Measurements from ENCODE around the gene SEPTIN8.
A peak's percentile ranks its signal among the peaks of the same experiment; 100 is the strongest.

SEPTIN8 gene

DNA sequence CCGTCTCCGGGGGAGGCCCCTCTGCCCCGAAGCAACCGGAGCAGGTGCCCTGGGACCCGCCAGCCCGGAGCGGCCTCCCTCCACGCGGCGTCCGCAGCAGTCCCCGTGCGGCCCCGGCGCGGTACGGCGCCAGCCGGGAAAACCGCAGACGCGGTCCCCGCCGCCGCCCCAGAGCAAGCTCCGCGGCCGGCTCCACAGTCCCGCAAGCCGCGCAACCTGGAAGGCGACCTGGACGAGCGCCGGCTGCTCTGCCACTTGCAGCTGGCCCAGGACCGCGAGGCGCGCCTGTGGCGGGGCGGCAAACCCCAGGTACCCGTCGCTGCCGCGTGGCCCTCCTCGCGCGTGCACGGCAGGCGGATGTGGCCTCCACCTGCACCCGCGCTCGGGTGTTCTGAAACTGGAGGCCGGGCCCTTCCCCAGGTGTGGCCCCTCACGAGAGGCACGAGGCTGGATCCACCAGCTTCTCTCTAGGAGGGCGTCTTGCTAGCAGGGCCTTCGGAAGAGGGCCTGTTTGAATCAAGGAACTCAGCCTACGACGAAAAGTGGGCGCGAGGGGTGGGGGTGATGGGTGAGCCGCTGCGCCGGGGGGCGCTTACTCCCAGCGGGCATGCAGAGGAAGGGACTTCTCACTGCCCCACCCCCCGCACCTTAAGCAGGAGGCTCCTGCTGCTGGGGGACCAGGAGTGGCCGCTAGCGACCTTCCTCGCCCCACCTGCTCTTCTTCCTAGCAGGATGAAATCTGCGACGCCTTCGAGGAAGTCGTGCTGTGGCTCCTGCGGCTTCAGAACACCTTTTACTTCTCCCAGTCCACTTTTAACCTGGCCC lies 29.2 kb downstream of the SEPTIN8 start:
- no peak for DNase-seq

DNA sequence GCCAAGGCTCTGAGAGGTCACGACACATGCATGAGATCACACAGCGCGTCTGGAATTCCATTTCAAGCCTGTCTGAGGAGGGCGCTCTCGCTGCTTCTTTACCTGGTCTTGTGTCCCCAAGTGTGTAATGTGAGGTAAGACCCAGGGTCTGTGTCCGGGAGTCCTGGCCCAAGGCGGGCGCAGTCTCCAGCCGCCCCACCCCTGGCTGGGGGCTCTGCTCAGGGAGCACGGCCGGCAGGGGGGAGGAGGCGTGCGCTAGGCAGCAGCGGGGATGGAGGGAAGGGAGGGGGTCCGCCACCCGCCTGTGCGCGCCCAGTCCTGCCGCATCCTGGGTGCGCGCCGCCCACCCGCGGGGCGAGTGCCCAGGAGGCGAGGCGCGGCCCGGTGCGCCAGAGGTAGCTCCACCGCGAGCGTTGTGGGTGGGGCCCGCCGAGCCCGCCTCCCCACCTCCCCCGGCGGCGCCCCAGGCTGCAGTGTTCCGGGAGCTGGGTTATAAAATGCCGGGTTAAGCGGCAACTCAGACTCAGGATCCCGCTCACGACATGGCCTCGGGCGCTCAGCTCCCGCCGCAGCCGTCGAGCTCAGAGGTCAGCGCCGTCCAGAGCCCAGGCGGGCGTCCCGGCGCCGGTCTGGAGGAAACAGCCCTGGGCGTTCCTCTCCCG lies 30.0 kb downstream of the SEPTIN8 start, which contains the start of gene CCNI2:
TSS of gene CCNI2 (plus strand) at position 473 of the 662 bp plus-strand sequence. CDS start at position 543, 70 bp downstream.
- DNase-seq: no peak

DNA sequence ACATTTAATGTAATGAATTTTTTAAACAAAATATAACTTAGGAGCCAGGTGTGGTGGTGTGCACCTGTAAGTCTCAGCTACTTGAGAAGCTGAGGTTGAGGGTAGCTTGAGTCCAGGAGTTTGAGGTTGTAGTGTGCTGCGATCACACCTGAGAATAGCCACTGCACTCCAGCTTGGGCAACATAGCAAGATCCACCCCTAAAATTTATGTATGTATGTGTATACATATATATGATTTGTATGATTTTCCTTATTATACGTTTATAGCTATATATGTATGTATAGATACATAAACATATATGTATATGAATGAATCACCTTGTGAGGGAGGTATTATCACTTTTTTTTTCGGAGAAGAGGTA lies 30.5 kb downstream of the SEPTIN8 start:
- no peak for DNase-seq

DNA sequence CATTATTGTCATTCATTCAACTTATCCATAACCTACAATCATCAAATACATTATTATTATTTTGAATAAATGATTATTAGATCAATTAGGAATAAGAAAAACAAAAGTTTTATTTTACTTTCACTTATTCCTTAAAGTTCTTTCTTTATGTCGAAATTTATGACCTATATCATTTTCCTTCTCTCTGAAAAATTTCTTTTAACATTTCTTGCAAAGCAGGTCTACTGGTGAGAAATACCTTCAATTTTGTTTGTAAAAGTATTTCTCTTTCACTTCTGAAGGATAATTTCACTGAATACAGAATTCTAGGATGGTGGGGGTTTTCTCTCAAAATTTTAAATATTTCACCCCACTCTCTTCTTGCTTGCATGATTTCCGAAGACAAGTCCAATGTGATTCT lies 32.4 kb downstream of the SEPTIN8 start:
- DNase-seq: no peak

DNA sequence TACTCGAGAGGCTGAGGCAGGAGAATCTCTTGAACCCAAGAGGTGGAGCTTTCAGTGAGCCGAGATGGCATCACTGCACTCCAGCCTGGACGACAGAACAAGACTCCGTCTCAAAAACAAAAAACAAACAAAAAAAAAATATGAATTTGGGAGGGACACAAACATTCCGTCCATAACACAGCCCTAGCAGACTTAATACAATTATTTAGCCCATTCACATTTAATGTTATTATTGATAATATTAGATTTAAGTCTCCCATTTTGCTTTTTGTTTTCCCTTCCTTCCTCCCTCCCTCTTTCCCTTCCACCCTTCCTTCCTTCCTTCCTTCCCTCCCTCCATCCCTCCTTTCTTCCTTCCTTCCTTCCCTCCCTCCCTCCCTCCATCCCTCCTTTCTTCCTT lies 34.4 kb downstream of the SEPTIN8 start:
- no peak for DNase-seq

DNA sequence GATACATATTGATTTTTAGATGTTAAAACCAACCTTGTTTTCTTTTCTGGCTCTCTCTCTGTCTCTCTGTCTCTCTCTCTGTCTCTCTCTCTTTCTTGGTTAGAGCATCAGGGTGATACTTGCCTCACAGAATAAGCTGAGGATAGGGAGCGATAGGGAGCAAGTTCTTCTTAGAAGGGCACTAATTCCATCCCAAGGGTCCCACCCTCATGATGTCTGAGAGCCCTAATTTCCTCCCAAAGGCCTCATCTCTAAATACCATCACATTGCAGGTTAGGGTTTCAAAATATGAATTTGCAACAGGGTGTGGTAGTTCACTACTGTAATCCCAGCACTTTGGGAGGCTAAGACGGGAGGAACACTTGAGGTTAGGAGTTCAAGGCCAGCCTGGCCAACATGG lies 34.9 kb downstream of the SEPTIN8 start:
- DNase-seq: no peak

DNA sequence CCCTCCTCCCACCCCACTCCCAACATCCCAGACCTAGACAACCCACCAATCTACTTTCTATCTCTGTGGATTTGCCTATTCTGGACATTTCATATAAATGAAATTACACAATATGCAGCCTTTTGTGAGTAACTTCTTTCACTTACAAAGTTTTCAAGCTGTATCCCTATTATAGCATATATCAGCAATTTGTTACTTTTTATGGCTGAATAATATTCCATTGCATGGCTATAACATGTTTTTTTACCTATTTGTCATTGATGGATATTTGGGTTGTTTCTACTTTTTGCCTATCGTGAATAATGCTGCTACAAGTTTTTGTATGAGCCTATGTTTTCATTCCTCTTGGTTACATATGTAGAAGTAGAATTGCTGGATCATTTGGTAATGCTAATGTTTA lies 37.8 kb downstream of the SEPTIN8 start:
- DNase-seq: no peak

DNA sequence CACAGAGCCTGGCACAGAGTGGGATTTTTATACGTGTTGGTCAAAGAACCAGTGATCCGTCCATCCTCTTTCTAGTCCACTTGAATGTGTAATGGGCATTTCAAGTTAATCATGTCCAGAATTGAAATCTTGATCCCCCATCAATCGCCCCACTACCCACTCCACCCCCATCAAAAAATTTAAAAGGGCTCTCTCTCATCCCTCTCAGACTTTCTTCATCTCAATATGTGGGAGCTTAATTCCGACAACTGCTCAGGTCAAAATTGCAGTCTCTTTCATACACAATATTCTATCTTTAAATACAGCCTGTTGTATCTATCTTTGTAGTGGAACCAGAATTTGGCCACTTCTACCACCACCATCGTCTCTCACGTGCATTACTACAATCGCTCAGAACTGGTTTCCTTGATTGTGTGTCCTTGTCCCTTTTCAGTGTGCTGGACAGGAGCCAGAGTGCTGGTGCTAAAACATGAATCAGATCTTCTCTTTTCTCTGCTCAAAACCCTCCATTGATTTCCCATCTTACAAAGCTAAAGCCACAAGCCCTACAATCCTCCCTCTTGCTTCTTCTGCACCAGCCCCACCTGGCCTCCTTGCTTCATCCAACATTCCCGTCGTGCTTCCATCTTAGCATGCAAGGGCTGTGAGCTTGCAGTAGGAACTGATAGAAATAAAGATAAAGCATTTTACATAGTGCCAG lies 38.9 kb downstream of the SEPTIN8 start:
- DNase-seq: no peak

DNA sequence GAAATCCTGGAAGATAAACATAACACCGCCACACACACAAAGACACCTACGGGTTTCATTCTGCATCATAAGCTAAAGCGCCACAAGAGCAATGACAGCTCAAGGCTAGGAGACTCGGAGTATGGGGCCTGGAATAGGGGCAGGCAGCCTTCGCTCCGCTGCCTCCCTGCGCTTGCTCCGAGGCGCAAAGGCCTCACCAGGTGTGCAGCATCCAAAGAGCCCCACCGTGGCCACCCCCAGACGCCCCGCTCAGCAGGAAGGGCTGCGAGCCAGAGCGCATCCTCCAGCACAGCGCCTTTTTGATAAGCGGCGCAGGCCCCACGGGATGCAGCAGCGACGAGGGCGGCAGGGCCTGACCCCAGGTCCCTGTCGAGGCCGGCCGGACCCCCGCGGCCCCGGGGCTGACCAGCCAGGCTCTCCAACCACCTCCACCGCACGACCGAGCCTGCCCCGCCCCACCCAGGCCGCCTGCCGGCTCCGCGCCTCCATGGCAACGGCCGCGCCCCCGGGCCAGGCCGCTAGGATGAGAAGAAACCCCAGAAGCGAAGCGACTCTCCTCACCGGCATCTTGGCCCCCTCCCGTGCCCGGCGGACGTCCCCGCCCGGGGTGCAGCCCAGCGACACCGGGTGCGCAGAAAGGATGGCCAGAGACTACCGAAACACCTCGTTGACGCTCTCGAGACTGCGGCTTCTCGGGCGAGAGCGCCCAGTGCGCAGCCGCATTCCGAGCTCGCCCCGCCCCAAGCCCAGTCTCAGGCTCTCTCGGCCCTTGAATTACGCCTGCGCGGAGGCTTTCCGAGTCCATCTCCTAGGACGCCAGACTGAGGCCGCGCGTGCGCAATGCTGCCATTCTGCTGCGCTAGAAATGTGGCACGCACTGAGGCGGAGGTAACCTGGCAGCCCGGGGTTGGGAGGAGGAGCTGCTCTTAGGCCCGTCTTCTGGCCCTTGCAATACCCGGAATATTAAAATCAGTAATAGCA lies 39.9 kb downstream of the SEPTIN8 start, which contains the start of gene KIF3A:
TSS of gene KIF3A (minus strand) at position 694 of the 981 bp plus-strand sequence. CDS start at position 567, 127 bp downstream.
- peak; percentile 86 for DNase-seq

DNA sequence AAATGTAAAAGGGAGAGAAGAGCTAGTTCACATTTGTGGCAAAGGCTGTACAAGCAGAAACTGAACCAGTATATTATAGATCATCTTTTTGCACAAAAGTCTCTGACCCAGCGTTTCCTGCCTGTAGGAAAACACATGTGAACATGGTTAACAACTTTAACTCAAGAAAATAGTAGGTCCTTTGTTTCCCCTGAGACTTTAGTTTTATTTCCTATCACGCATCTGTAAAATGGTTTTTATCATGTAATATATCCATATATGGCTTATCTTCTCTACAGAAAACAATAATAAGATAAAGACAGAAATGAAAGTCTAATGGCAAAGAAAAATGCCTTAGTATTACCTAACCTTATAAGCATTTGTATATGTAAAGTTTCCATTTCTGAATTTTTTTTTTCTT lies 42.4 kb downstream of the SEPTIN8 start:
- DNase-seq: no peak

DNA sequence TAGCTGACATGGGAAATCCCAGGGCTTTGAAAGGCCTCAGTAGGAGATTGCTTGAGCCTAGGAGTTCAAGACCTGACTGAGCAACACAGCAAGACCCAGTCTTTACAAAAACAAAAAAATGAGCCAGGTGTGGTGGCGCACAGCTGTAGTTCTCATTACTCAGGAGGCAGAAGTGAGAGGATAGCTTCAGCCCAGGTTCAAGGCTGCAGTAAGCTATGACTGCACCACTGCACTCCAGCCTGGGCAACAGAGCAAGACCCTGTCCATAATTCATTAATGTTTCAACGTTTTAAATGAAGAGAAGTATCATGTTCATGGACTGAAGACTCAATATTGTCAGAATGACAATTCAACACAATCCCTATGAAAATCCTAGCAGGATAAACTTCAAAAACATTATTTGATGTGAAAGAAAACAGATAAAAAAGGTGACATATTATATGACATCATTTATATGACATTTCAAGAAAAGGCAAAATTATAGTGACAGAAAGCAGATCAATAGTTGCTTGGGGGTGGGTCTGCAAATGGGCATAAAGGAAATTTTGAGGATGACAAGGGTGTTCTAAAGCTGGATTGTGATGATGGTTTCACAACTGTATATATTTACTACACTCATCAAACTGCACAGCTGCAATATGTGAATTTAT lies 43.4 kb downstream of the SEPTIN8 start:
- DNase-seq: no peak

DNA sequence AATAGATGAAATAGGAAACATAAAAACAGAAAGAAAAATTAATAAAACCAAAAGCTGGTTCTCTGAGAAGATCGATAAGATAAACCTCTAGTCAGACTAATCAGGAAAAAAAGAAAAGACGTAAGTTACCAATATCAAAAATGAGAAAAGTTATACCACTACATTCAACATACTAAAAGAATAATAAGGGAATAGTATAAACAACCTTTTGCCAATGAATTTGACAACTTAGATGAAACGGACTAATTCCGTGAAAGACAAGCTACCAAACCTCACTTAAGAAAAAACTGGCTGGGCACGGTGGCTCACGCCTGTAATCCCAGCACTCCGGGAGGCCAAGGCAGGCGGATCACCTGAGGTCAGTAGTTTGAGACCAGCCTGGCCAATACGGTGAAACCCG lies 47.1 kb downstream of the SEPTIN8 start:
- no peak for DNase-seq

DNA sequence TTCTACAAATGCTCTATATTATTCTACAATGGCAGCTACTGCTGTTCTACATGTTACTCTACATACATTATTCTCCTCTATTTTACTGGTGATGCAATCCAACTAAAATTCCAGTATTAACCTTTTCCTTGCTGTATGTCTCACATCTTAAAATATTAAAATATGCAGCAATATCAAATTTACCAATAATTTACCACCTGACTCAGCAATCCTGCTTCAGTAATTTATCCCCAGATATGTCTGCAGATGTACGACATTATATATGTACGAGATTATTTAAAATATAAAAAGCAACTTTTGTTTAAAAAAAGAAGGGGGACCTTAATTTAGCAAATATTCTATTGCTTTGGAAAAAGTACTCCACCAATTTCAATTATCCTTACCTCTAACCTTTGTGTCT lies 51.3 kb downstream of the SEPTIN8 start:
- DNase-seq: no peak

DNA sequence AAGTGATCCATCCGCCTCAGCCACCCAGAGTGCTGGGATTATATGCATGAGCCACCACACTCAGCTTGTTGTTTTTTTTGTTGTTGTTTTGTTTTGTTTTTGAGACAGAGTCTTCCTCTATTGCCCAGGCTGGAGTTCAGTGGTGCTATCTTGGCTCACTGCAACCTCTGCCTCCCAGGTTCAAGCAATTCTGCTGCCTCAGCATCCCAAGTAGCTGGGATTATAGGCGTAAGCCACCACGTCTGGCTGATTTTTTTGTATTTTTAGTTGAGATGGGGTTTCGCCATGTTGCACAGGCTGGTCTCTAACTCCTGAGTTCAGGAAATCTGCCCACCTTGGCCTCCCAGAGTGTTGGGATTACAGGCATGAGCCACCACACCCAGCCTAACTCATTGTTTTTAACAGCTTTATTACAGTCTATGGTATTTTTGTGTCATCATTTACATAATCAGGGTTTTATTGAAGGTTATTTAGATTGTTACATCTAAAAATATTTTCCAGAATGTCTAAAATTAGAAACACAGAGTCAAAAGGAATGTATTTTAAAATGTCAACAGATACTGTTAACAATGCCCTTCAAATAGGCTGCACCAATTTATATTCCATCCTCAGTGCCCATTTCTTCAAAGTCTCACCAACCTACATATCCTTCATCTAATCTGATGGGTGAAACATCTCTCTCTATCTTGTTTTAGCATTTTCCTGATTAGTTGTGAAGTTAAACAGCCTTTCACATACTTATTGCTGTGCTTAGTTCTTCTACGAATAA lies 58.3 kb downstream of the SEPTIN8 start:
- no peak for DNase-seq

DNA sequence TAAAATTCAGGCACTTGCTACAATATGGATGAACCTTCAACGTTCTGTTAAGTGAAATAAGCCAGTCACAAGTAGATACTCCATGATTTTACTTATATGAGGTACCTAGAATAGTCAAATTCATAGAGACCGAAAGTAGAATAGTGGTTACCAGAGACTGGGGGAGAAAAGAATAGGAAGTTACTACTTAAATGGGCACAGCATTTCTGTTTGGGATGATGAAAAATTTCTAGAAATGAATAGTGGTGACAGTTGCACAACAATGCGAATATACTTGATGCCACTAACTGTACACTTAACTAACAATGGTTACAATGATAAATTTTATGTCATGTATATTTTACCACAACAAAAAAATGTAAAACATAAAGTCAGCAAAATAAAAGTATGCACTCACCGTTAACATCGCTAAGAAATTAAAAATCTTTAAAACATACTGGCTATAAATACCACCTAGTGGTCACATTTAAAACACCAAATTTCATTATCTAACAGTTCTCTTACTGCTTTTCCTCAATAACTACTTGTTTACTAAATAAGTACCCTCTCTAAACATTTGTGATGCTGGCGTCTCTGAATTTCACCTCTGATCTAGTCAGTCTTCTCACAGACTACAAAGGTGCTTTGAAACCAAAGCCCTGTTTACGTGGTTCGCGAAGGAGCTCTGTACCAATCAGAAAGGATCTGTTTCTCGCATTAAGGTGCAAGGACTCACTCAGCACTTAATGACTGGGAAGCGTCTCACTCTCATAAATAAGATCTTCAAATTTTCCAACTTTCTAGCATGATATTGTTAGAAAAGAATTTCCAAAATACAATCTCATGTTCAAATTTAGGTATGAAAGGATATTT lies 62.4 kb downstream of the SEPTIN8 start:
- no peak for DNase-seq

DNA sequence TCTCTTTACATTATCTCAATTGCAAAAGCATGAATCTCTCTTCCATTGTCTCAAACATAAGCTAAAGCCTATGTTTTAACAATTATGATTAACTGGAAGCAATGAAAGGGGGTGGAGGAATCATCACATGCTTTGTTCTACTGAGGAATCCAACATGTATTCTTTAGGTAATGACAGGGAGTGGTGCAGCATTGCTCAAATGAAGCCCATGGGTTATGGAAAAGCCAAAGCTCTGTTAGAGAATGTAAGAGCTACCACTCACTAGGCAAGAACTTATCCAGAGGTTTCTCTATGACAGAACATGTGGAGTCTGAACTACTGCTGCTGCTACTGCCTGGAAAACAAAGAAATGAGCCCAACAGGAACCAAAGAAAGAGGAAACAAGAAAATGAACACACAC lies 68.4 kb downstream of the SEPTIN8 start:
- DNase-seq: no peak

DNA sequence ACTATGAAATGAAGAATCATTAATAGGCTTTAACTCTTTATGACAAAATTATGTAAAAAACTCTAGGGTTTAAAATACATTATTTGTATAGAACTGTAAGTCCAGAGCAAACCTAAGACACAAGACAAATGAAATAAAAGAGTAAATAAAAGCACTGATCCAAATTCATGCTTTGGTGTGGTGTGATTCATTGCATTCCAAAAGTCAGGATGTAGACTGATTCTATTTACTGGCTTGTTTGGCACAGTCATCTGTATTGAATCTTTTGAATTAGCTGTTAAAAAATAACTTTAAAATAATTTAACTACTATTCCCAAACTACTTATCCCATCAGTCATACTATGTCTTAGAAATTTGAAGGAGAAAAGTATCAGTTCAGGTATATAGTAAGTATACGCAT lies 72.2 kb downstream of the SEPTIN8 start:
- no peak for DNase-seq

All from SIG-M5 (cell line).